Astrocyte of the spinal cord (primary cell): ENCODE data around the gene ZDHHC1.

Source experiments
- DNase-seq: peaks from one replicate; pipeline ENCODE4 v3.0.0; 2011; ENCODE audit warnings: low read depth, low spot score
- H3K4me3 ChIP-seq: 2 replicates; pipeline ENCODE4 v1.5.1; 2011; ENCODE audit warnings: low read depth, mild to moderate bottlenecking, low read length, moderate library complexity
- in situ Hi-C: cut with HindIII; loops from 2 replicates; pipeline ENCODE4 v1.10.0; 2017; ENCODE audit warnings: low sequenced_read_pairs
- TF ChIP-seq, protein P1 (sequence below): IDR thresholded peaks from 2 replicates; pipeline ENCODE4 v1.5.1; 2012; ENCODE audit warnings: low read depth, mild to moderate bottlenecking, low read length, inconsistent platforms

Gene ZDHHC1

DNA sequence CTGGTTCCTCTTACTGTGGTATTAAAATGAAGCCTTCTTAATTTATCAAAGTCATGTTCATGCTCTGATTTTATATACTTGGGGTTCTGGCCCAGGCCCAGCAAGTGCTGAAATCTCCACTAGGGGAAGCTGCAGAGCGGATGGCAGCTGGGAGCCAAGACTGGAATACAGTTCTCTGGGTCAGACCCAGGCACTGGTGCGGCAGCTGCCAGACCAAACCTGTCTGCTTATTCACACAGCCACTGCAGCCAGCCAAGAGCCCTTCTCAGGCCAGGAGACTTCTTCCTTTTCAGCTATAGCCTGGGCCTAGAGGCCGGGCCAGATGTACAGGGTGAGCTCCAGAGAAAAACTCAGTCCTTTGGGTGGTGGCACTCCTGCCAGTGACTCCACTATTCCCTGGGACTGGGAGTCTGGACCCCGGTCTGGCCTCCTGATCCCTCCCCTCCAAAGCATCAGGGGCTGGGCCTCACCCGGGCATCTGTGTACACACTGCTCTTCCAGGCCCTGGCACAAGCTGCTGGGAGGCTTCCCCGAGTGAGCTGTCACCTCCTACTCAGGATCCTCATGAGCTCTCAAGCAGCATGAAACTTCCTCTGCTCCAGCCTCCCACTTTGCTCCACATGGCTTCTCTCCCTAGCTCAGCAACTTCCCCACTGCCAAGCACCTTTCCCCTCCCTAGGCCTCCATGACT, 40.3 kb upstream of the ZDHHC1 start:
- in situ Hi-C loops, result no loop called here
- DNase-seq, result peak; percentile 36
- no peak overlapping the region for H3K4me3 ChIP-seq
- TF ChIP-seq, protein P1, sequence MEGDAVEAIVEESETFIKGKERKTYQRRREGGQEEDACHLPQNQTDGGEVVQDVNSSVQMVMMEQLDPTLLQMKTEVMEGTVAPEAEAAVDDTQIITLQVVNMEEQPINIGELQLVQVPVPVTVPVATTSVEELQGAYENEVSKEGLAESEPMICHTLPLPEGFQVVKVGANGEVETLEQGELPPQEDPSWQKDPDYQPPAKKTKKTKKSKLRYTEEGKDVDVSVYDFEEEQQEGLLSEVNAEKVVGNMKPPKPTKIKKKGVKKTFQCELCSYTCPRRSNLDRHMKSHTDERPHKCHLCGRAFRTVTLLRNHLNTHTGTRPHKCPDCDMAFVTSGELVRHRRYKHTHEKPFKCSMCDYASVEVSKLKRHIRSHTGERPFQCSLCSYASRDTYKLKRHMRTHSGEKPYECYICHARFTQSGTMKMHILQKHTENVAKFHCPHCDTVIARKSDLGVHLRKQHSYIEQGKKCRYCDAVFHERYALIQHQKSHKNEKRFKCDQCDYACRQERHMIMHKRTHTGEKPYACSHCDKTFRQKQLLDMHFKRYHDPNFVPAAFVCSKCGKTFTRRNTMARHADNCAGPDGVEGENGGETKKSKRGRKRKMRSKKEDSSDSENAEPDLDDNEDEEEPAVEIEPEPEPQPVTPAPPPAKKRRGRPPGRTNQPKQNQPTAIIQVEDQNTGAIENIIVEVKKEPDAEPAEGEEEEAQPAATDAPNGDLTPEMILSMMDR, result peak; percentile 54

DNA sequence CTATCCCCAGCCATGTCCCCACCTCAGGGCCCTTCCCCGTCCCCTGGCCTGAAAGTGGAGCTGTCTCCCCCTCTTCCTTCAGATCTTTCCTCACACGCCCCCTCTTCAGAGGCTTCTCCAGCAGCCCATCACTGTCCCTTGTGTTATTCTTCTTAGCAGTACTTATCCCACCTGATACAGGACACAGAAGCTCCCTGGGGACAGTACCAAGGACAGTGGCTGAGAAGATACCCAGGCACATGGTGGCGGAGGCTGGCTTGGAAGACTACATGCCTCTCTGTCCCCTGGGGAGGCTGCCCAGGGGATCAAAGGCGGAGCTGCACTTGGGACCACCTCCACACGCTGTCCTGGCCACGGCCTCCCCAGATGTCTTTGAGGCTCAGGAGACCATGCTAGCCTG, 38.6 kb upstream of the ZDHHC1 start:
- in situ Hi-C loops, result no loop called here
- DNase-seq, result no peak
- H3K4me3 ChIP-seq, result no peak overlapping the region
- TF ChIP-seq, protein P1, result no peak

GRCh38 chr16:67454104-67454503, 37.8 kb upstream of the ZDHHC1 start:
- TF ChIP-seq, protein P1, result no peak
- in situ Hi-C loops, result no loop called here
- no peak overlapping the region for H3K4me3 ChIP-seq
- no peak for DNase-seq

DNA sequence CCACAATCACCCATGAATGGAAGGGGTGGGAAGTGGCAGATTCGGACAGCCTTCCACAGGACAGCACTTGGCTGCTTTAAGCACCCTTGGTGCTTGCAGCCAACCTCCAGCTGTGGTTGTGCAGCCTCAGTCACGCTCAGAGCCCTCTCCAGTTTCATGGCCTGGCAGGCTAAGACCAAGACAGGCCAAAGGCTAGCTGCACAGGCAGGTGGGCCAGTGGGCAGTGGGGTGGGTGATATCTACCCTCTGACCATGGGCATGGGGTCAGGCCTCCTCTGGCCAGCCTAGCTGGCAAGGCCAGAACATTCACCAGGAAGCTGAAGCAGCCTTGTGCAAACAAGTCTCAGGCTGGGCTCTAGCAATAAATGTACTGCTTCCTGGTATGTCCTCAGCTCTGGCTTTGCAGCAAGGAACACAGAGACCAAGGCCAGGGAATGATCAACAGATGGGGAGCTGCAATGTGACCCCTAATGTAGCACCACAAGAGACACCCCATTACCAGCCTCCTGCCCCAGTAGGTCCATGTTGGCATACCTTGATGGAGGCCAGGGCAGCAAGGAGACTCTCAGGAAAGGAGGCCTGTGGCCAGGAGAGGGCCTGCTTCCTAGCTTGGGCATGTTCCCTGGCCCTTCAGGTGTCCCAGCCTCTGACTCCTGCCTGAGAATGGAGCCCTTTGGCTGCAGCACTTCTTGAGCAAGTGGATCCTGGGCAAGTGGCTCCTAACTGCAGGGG, 35.6 kb upstream of the ZDHHC1 start:
- in situ Hi-C loops, result no loop called here
- H3K4me3 ChIP-seq, result no peak overlapping the region
- DNase-seq, result no peak
- TF ChIP-seq, protein P1, result no peak

GRCh38 chr16:67451061-67451703, 34.9 kb upstream of the ZDHHC1 start:
- no peak overlapping the region for H3K4me3 ChIP-seq
- TF ChIP-seq, protein P1, result no peak
- in situ Hi-C loops, result no loop called here
- no peak for DNase-seq

- H3K4me3 ChIP-seq, result no peak overlapping the region
- TF ChIP-seq, protein P1, result no peak
- in situ Hi-C loops, result no loop called here
- no peak for DNase-seq
Measured at GRCh38 chr16:67449739-67450138, 33.5 kb upstream of the ZDHHC1 start.
